ENCODE measurements around the gene ZNF615.
"Not testable (repeated sequence)": the region's sequence is repeated elsewhere in the genome, so short reads cannot be mapped to it uniquely, and the experiment has no call there.

ZNF615 gene

GRCh38 chr19:51980116-51980736 lies 27.8 kb downstream of the ZNF615 start:
- DNase-seq (ENCODE audit: low read depth), result no peak

- DNase-seq (ENCODE audit: low read depth), result no peak
Observed at GRCh38 chr19:51978882-51979281, 29.1 kb downstream of the ZNF615 start.

- DNase-seq (ENCODE audit: low read depth), result no peak
Observed at GRCh38 chr19:51977346-51977745, 30.7 kb downstream of the ZNF615 start.

- no peak for DNase-seq (ENCODE audit: low read depth)
Observed at GRCh38 chr19:51976852-51977251, 31.2 kb downstream of the ZNF615 start.

- not testable (repeated sequence) for DNase-seq (ENCODE audit: low read depth)
Observed at GRCh38 chr19:51975787-51976186, 32.2 kb downstream of the ZNF615 start.

- no peak for DNase-seq (ENCODE audit: low read depth)
Observed at GRCh38 chr19:51971624-51972023, 36.4 kb downstream of the ZNF615 start.

- no peak for DNase-seq (ENCODE audit: low read depth)
Observed at GRCh38 chr19:51970718-51971117, 37.3 kb downstream of the ZNF615 start.

- DNase-seq (ENCODE audit: low read depth), result no peak
Observed at GRCh38 chr19:51965583-51965982, 42.4 kb downstream of the ZNF615 start.

- not testable (repeated sequence) for DNase-seq (ENCODE audit: low read depth)
Observed at GRCh38 chr19:51960621-51961233, 47.3 kb downstream of the ZNF615 start.

GRCh38 chr19:51959791-51960190 lies 48.2 kb downstream of the ZNF615 start:
- DNase-seq (ENCODE audit: low read depth), result no peak

GRCh38 chr19:51957846-51958245 lies 50.2 kb downstream of the ZNF615 start:
- not testable (repeated sequence) for DNase-seq (ENCODE audit: low read depth)

- DNase-seq (ENCODE audit: low read depth), result peak; percentile 21
Observed at GRCh38 chr19:51948975-51949374, 59.0 kb downstream of the ZNF615 start.

- no peak for DNase-seq (ENCODE audit: low read depth)
Observed at GRCh38 chr19:51946602-51947001, 61.4 kb downstream of the ZNF615 start.

- no peak for DNase-seq (ENCODE audit: low read depth)
Observed at GRCh38 chr19:51944798-51945552, 63.0 kb downstream of the ZNF615 start.

Data from fibroblast of the conjunctiva (primary cell).